ENCODE data around the gene GSTT4.

GRCh38 chr22:23984430-23984829, 20.8 kb downstream of the GSTT4 start:
- TF ChIP-seq CTCF (IDR thresholded peaks at IDR 0.05) (peak; percentile 65), IRF3 (IDR thresholded peaks at IDR 0.05; ENCODE audit: low read depth, low read length) (no peak), FOSL2 (IDR thresholded peaks at IDR 0.05; ENCODE audit: borderline replicate concordance, low read depth) (no peak), TEAD4 (IDR thresholded peaks at IDR 0.05; ENCODE audit: borderline replicate concordance, insufficient read depth) (no peak), MAX (IDR thresholded peaks at IDR 0.05; ENCODE audit: low read depth) (peak; percentile 24; the same call in 1 of the 2 replicates), CHD2 (IDR thresholded peaks at IDR 0.05; ENCODE audit: low read length, partially characterized antibody) (no peak), EP300 (IDR thresholded peaks at IDR 0.05; ENCODE audit: borderline replicate concordance in 1 of 2, low read depth in 1 of 2, low read length in 1 of 2) (no peak), RAD21 (IDR thresholded peaks at IDR 0.05; ENCODE audit: low read length) (peak; percentile 81)
